Activated B cell treated with CpG ODN at 0.5 μM for 24 hours (primary cell): Measurements from ENCODE around the gene ZSCAN4. TPM values are rescaled to one million over a fixed set of nuclear protein-coding genes. Genes with fewer than 3 reads are reported as not detected.

Source experiments
- ATAC-seq: fragments of 200-7000 bp; cut with Tn5 transposase; one replicate; pipeline ENCODE4 v1.10.0; 2021; ENCODE audit warnings: low read depth, mild to moderate bottlenecking, moderate library complexity
- CTCF ChIA-PET: fragments of 350-600 bp; sonication (Branson Sonifier 250); formaldehyde crosslinking; loops from one replicate; lab custom pipeline; 2021; ENCODE audit warnings: antibody characterized with exemption; lab: Charles Lee
- POLR2A ChIA-PET: fragments of 350-600 bp; sonication (Branson Sonifier 250); formaldehyde crosslinking; loops from one replicate; lab custom pipeline; 2021; ENCODE audit warnings: antibody characterized with exemption; lab: Charles Lee
- DNase-seq: peaks from one replicate; pipeline ENCODE4 v3.0.0; 2022
- H3K27ac Mint-ChIP-seq: one replicate; pipeline ENCODE4 v1.8.0; 2020; ENCODE audit warnings: mixed read lengths
- H3K27me3 Mint-ChIP-seq: one replicate; pipeline ENCODE4 v1.8.0; 2021; ENCODE audit warnings: mixed read lengths
- H3K36me3 Mint-ChIP-seq: one replicate; pipeline ENCODE4 v1.8.0; 2021; ENCODE audit warnings: low read depth, mixed read lengths
- H3K4me1 Mint-ChIP-seq: one replicate; pipeline ENCODE4 v1.8.0; 2021; ENCODE audit warnings: mixed read lengths
- H3K4me3 Mint-ChIP-seq: one replicate; pipeline ENCODE4 v1.8.0; 2020; ENCODE audit warnings: mild to moderate bottlenecking, mixed read lengths
- H3K9me3 Mint-ChIP-seq: one replicate; pipeline ENCODE4 v1.8.0; 2020; ENCODE audit warnings: mixed read lengths
- intact Hi-C: fragments of 100-400 bp; cut with micrococcal nuclease; formaldehyde crosslinking; loops from one replicate; pipeline ENCODE4 v1.15.1; 2024
- total RNA-seq: library from RNA; stranded (reverse); gene quantifications from 2 replicates; pipeline ENCODE4 v1.2.3, GENCODE V29; 2022
- TF ChIP-seq, protein P1 (sequence below): fragments of 200-600 bp; IDR thresholded peaks from one replicate; pipeline ENCODE4 v1.8.0; 2022; ENCODE audit warnings: antibody characterized with exemption, mild to moderate bottlenecking

ZSCAN4 gene
- total RNA-seq, 1 donor from 2014 or later, result not detected

DNA sequence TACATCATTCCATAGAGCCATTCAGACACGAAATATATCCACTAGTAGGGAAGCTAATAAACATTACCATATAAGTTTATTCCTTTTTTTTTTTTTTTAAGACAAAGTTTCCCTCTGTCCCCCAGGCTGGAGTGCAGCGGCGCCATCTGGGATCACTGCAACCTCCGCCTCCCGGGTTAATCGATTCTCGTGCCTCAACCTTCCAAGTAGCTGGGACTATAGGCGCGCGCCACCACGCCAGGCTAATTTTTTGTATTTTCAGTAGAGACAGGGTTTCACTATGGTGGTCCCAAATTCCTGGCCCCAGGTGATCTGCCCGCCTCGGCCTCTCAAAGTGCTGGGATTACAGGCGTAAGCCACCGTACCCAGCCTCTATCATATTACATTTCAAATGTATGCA is 40.9 kb downstream of the ZSCAN4 start:
- intact Hi-C loops, result loop anchor here (1.0 kb wide), 2 partner anchors 18 to 28 kb away; partner anchors contain the start of genes ZNF551 and ZNF671
- H3K4me1 Mint-ChIP-seq, result peaks cover 41% of the 10 kb centered on the region

DNA sequence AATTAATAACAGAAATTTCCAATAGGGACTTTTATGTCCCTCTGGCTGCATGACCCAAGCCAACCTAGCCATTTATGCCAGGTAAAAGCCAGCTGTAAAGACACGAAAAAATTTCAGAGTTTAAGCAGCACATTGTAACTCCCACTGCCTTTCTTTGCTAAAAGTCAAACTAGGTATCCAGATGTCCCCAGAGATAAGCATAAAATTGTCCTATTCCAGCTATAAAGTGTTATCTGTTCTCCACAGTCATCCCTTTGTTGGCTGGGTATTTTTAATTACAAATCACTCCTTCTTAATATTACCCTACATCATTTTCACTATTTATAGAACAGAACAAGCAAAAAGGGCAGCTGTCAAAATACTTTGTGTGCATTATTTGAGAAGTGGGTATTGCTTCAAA is 43.5 kb downstream of the ZSCAN4 start:
- Mint-ChIP-seq H3K4me1 (peaks cover 19% of the 10 kb centered on the region), H3K36me3 (peaks cover 30% of the 10 kb centered on the region), H3K4me3 (no peak overlapping the region), H3K27me3 (no peaks in the 10 kb centered on the region), H3K9me3 (peaks cover 2% of the 10 kb centered on the region), H3K27ac (no peak overlapping the region)
- DNase-seq (no peak), ATAC-seq (no peak)
- ChIA-PET CTCF (no interaction called here), POLR2A (interaction anchor here (0.6 kb wide), 1 partner anchor 520 kb away, joined by 3 read pairs; no protein-coding TSS in a partner anchor)
- TF ChIP-seq, protein P1, sequence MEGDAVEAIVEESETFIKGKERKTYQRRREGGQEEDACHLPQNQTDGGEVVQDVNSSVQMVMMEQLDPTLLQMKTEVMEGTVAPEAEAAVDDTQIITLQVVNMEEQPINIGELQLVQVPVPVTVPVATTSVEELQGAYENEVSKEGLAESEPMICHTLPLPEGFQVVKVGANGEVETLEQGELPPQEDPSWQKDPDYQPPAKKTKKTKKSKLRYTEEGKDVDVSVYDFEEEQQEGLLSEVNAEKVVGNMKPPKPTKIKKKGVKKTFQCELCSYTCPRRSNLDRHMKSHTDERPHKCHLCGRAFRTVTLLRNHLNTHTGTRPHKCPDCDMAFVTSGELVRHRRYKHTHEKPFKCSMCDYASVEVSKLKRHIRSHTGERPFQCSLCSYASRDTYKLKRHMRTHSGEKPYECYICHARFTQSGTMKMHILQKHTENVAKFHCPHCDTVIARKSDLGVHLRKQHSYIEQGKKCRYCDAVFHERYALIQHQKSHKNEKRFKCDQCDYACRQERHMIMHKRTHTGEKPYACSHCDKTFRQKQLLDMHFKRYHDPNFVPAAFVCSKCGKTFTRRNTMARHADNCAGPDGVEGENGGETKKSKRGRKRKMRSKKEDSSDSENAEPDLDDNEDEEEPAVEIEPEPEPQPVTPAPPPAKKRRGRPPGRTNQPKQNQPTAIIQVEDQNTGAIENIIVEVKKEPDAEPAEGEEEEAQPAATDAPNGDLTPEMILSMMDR, result no peak
- intact Hi-C loops, result no loop called here

More for the DNA sequence above, 40.9 kb downstream of the ZSCAN4 start:
- TF ChIP-seq, protein P1, result no peak
- no peaks in the 10 kb centered on the region for H3K27me3 Mint-ChIP-seq
- peak overlapping the region; percentile 93 for H3K4me3 Mint-ChIP-seq
- ChIA-PET CTCF (no interaction called here), POLR2A (interaction anchor here (0.5 to 2.9 kb wide), 18 partner anchors 17 to 810 kb away, joined by 3 to 55 read pairs (median 4); partner anchors contain the start of genes ERVK3-1, ZBTB45, ZNF134 and ZNF211)
- DNase-seq (no peak), ATAC-seq (no peak)
- peaks cover 5% of the 10 kb centered on the region for H3K9me3 Mint-ChIP-seq
- peaks cover 41% of the 10 kb centered on the region for H3K36me3 Mint-ChIP-seq
- H3K27ac Mint-ChIP-seq, result no peak overlapping the region

DNA sequence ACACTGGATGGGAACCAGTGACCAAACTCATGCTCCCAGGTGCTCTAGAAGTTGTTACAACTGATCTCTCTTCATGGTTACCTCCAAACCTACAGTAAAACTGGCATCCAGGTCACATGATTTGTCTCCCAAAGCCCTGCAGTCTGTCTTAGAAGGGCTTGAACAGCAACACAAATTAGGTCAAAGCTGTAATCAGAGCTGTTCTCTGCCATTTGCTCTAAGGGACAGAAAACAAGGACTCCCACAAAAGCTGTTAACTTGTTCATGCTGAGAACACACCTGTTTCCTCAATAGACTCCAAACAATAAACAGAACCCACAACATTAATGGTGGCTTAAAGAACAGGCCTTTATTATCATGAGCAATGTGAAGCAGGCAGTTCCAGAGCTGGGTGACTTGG is 50.7 kb downstream of the ZSCAN4 start:
- no peak overlapping the region for H3K4me3 Mint-ChIP-seq
- CTCF ChIA-PET, result no interaction called here
- TF ChIP-seq, protein P1, result no peak
- POLR2A ChIA-PET, result no interaction called here
- no peak for ATAC-seq
- H3K4me1 Mint-ChIP-seq, result peaks cover 7% of the 10 kb centered on the region
- H3K9me3 Mint-ChIP-seq, result peaks cover 12% of the 10 kb centered on the region
- H3K36me3 Mint-ChIP-seq, result peaks cover 66% of the 10 kb centered on the region
- H3K27ac Mint-ChIP-seq, result no peak overlapping the region
- intact Hi-C loops, result no loop called here
- no peak for DNase-seq
- no peaks in the 10 kb centered on the region for H3K27me3 Mint-ChIP-seq

DNA sequence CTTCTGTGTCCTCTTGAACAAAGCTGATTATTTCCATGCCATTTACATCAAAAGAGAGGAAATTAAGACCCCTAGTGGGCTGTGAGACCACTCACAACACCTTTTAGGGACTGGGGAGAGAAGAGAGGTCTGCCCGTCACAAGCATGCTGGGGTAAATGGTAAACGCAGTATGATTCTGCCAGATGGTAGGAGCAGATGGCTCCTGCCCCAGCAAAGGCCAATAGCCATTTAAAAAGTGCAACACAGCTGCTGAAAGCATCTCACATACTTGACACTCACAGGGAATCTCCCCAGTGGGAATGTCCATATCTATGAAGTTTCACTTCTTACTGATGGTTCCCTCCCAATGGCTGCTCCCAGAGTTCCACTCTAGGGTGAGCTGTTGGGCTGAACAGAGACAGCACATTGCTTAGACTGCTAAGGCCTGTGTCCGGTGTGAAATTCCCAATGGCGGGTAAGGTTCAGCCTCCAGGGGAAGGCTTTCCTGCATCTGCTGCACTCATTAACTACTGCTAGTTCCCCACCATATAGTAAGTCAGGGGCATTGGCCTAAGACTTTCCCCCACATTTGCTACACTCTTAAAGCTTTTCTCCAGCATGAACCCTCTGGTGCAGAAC is 51.3 kb downstream of the ZSCAN4 start:
- Mint-ChIP-seq H3K9me3 (peaks cover 12% of the 10 kb centered on the region), H3K4me1 (peaks cover 11% of the 10 kb centered on the region), H3K4me3 (no peak overlapping the region), H3K27me3 (no peaks in the 10 kb centered on the region), H3K27ac (no peak overlapping the region), H3K36me3 (peaks cover 68% of the 10 kb centered on the region)
- ATAC-seq (no peak), DNase-seq (no peak)
- TF ChIP-seq, protein P1, result no peak
- POLR2A ChIA-PET, result no interaction called here
- intact Hi-C loops, result no loop called here
- CTCF ChIA-PET, result no interaction called here

DNA sequence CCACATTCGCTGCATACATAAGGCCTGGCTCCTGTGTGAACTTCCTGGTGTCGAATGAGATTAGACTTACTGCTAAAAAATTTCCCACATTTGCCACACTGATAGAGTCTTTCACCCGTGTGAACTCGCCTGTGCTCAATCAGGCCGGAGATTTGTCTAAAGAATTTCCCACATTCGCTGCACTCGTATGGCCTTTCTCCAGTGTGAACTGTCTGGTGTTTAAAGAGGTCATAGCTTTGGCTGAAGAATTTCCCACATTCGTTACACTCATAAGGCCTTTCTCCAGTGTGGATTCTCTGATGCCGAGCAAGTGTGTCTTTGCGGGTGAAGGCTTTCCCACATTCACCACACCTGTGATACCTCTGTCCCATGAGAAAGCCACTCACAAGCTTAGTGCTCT is 52.1 kb downstream of the ZSCAN4 start:
- Mint-ChIP-seq H3K4me1 (peaks cover 14% of the 10 kb centered on the region), H3K9me3 (peaks cover 12% of the 10 kb centered on the region), H3K27ac (no peak overlapping the region), H3K27me3 (no peaks in the 10 kb centered on the region), H3K36me3 (peaks cover 66% of the 10 kb centered on the region), H3K4me3 (no peak overlapping the region)
- CTCF ChIA-PET, result no interaction called here
- no peak for ATAC-seq
- TF ChIP-seq, protein P1, result no peak
- no peak for DNase-seq
- intact Hi-C loops, result no loop called here
- POLR2A ChIA-PET, result no interaction called here

Other genes with a start within 250 kb of the ZSCAN4 start
- 16.4 and 18.2 TPM in 2 replicates for gene ZNF749, start 233.6 kb upstream of the ZSCAN4 start, total RNA-seq
- 0.78 and 1.1 TPM in 2 replicates for gene VN1R1, start 211.8 kb upstream of the ZSCAN4 start, total RNA-seq
- gene ZNF772, start 191.4 kb upstream of the ZSCAN4 start, total RNA-seq, result 13.8 and 17.9 TPM in 2 replicates
- gene ZNF419, start 181.2 kb upstream of the ZSCAN4 start, total RNA-seq, result 17.2 TPM in 2 replicates
- gene ZNF773, start 169.0 kb upstream of the ZSCAN4 start, total RNA-seq, result 20.2 and 21.3 TPM in 2 replicates
- 14.0 and 16.9 TPM in 2 replicates for gene ZNF549, start 141.6 kb upstream of the ZSCAN4 start, total RNA-seq
- 16.8 and 18.7 TPM in 2 replicates for gene ZNF550, start 109.1 kb upstream of the ZSCAN4 start, total RNA-seq
- 12.6 and 13.8 TPM in 2 replicates for gene ZNF416, start 90.0 kb upstream of the ZSCAN4 start, total RNA-seq
- 16.2 and 18.1 TPM in 2 replicates for gene ZIK1, start 84.8 kb upstream of the ZSCAN4 start, total RNA-seq
- 7.0 and 7.9 TPM in 2 replicates for gene ZNF530, start 69.0 kb upstream of the ZSCAN4 start, total RNA-seq
- gene ZNF134, start 54.7 kb upstream of the ZSCAN4 start, total RNA-seq, result 32.3 and 38.4 TPM in 2 replicates
- gene ZNF211, start 35.8 kb upstream of the ZSCAN4 start, total RNA-seq, result 22.0 and 26.0 TPM in 2 replicates
- gene ZNF551, start 13.0 kb downstream of the ZSCAN4 start, total RNA-seq, result 20.0 and 28.6 TPM in 2 replicates
- gene ZNF154, start 40.3 kb downstream of the ZSCAN4 start, total RNA-seq, result 23.2 and 27.9 TPM in 2 replicates
- gene ZNF671, start 58.7 kb downstream of the ZSCAN4 start, total RNA-seq, result 25.2 and 27.0 TPM in 2 replicates
- 26.5 and 29.9 TPM in 2 replicates for gene ZNF776, start 77.9 kb downstream of the ZSCAN4 start, total RNA-seq
- 29.4 and 33.7 TPM in 2 replicates for gene ZNF586, start 100.7 kb downstream of the ZSCAN4 start, total RNA-seq
- gene ZNF552, start 146.0 kb downstream of the ZSCAN4 start, total RNA-seq, result 13.9 and 15.6 TPM in 2 replicates
- gene ZNF587B, start 161.4 kb downstream of the ZSCAN4 start, total RNA-seq, result 29.3 and 35.0 TPM in 2 replicates
- 44.0 and 61.1 TPM in 2 replicates for gene ZNF587, start 180.9 kb downstream of the ZSCAN4 start, total RNA-seq
- gene ZNF814, start 220.1 kb downstream of the ZSCAN4 start, total RNA-seq, result 64.7 and 84.0 TPM in 2 replicates
- 27.2 and 29.0 TPM in 2 replicates for gene ZNF417, start 247.7 kb downstream of the ZSCAN4 start, total RNA-seq